ENCODE results near the gene TUBA4A.

Gene TUBA4A

DNA sequence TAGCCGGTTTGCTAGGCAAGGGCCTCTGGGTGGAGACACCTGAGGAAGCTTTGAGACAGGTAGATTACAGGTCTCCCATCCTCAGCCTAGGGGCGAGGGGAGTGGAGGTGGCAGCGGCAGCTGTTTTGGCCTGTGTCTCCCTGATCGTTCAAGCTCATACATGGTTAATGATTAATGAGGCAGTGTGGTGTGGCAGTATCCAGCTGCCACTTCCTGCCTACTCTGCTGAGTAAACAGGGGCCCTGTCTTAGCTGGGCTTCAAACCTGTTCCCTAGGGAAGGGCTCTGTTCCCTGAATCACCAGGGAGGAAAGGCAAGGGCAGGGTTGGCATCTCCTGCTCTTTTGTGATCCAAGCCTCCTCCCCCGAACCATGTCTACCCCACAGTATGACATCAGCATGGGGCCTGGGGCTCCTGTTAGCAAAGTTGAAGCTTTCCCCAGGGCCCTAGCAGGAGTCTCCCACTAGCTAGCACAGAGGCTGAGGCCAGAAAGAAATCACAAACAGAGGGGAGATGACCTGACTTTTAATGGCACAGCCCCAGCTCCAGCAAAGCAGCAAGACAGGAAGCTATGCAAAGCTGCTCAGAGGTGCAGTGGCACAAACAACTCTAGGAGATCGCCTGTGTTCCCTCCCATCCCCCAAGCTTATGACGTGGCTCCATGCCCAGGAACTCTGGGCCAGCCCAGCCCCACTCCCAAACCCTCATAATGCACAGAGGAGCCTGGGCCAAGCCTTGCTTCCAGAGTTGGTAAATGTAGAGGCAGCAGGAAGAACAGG, 4.3 kb downstream of the TUBA4A start:
- Histone ChIP-seq H3K9me3 (ENCODE audit: control insufficient read depth, low read length) (no peaks in the 10 kb centered on the region), H3K36me3 (ENCODE audit: control insufficient read depth, insufficient read depth, low read length) (peaks cover 18% of the 10 kb centered on the region), H3K4me1 (ENCODE audit: control insufficient read depth, insufficient read depth, low read length, poor library complexity, severe bottlenecking) (peaks cover 45% of the 10 kb centered on the region), H3K4me3 (ENCODE audit: extremely low read depth, insufficient read depth, low read length, poor library complexity, severe bottlenecking) (no peak overlapping the region), H3K27ac (ENCODE audit: low read depth, low read length, severe bottlenecking) (peak overlapping the region; percentile 85)
- WGBS, 2 experiments (ENCODE audit: insufficient coverage in 2 of 2) = 44 to 79% methylated on average over 3 to 4 of the region's 7 CpGs

DNA sequence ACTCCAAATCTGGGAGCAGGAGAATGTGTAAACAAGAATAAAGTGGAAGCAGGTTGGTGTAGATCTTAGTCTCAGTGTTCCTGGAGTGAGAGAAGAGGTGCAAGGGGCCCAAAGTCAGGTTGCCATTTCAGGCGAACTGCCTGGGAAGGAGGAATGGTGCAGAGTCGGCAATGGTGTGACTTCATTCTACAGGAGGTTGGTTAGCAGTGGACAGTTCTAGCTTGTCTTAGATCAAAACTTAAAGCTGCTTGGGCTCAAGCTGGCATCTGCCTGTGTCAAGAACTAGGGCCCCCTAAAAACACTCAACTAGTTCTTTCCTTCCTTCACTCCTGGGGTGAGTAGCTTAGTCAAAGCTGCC, 4.9 kb downstream of the TUBA4A start:
- 100% methylated on average over 2 of the region's 2 CpGs for whole genome bisulfite sequencing, 2 experiments (ENCODE audit: insufficient coverage in 2 of 2)
- Histone ChIP-seq H3K4me3 (ENCODE audit: extremely low read depth, insufficient read depth, low read length, poor library complexity, severe bottlenecking) (no peak overlapping the region), H3K36me3 (ENCODE audit: control insufficient read depth, insufficient read depth, low read length) (peaks cover 18% of the 10 kb centered on the region), H3K27ac (ENCODE audit: low read depth, low read length, severe bottlenecking) (peak overlapping the region; percentile 85), H3K9me3 (ENCODE audit: control insufficient read depth, low read length) (no peaks in the 10 kb centered on the region), H3K4me1 (ENCODE audit: control insufficient read depth, insufficient read depth, low read length, poor library complexity, severe bottlenecking) (peaks cover 42% of the 10 kb centered on the region)

DNA sequence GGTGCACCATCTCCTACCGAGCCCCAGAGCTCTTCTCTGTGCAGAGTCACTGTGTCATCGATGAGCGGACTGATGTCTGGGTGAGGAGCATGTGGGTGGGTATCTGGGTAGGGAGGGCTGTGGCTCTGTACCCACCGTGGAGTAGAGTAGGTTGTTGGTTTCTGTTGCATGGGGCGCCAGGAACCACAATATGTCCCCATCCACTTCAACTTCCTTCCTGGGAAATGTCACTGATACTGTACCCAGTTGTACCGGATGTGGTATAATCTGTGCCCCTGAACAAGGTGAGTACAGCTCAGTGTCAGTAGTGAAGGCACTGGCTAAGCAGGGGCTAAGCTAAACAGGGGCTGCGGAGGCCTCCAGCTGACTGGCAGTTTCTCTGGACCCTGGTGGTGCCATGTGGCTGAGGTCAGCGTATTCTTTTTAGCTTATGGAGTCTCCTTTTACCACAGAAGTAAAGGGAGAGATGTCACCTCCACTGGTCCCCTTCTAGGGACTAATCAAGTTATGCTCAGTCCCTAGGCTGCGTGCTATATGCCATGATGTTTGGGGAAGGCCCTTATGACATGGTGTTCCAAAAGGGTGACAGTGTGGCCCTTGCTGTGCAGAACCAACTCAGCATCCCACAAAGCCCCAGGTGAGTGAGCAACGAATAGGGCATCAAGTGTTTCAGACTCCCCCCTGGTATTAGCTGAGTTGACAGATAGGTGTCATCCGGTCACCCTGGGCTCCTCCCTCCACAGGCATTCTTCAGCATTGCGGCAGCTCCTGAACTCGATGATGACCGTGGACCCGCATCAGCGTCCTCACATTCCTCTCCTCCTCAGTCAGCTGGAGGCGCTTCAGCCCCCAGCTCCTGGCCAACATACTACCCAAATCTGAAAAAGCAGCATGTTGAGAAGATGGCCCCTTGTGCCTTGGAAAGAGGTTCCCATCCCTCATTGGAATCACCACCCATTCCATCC, 5.8 kb downstream of the TUBA4A start:
- peaks cover 18% of the 10 kb centered on the region for H3K36me3 ChIP-seq (ENCODE audit: control insufficient read depth, insufficient read depth, low read length)
- H3K4me1 ChIP-seq (ENCODE audit: control insufficient read depth, insufficient read depth, low read length, poor library complexity, severe bottlenecking) = peaks cover 34% of the 10 kb centered on the region
- H3K9me3 ChIP-seq (ENCODE audit: control insufficient read depth, low read length) = no peaks in the 10 kb centered on the region
- 93% methylated on average over 13 to 14 of the region's 17 CpGs for WGBS, 2 experiments (ENCODE audit: insufficient coverage in 2 of 2)
- H3K4me3 ChIP-seq (ENCODE audit: extremely low read depth, insufficient read depth, low read length, poor library complexity, severe bottlenecking) = no peak overlapping the region
- H3K27ac ChIP-seq (ENCODE audit: low read depth, low read length, severe bottlenecking) = no peak overlapping the region

DNA sequence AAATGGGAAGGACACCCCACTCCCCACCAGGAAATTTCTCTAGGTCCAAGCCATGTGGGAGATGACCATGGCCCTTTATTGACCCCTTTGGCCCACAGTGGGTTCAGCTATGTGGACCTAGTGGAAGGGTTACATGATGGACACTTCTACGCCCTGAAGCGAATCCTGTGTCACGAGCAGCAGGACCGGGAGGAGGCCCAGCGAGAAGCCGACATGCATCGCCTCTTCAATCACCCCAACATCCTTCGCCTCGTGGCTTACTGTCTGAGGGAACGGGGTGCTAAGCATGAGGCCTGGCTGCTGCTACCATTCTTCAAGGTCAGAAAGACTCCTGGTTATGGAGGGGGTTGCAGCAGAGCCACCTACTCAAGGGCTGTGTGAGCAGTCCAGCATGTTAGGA, 7.2 kb downstream of the TUBA4A start:
- Histone ChIP-seq H3K27ac (ENCODE audit: low read depth, low read length, severe bottlenecking) (no peak overlapping the region), H3K36me3 (ENCODE audit: control insufficient read depth, insufficient read depth, low read length) (peaks cover 18% of the 10 kb centered on the region), H3K9me3 (ENCODE audit: control insufficient read depth, low read length) (no peaks in the 10 kb centered on the region), H3K4me1 (ENCODE audit: control insufficient read depth, insufficient read depth, low read length, poor library complexity, severe bottlenecking) (peaks cover 28% of the 10 kb centered on the region), H3K4me3 (ENCODE audit: extremely low read depth, insufficient read depth, low read length, poor library complexity, severe bottlenecking) (peak overlapping the region; percentile 89)
- 97 to 100% methylated on average over 10 of the region's 10 CpGs for WGBS, 2 experiments (ENCODE audit: insufficient coverage in 2 of 2)

DNA sequence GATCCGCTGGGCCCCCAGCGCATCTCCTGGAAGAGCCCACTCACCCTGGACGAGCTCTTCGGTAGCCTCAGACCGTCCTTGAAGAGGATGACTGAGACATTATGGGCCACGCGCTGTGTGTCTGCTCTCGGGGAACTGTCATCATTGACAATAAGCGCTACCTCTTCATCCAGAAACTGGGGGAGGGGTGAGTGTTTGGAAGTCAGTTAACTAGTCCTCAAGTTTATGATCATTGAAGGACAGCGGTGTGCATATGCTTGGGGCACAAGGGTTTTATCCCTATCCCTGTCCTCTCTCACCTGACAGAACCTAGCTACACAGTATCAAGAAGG, 7.9 kb downstream of the TUBA4A start:
- H3K4me1 ChIP-seq (ENCODE audit: control insufficient read depth, insufficient read depth, low read length, poor library complexity, severe bottlenecking) = peaks cover 24% of the 10 kb centered on the region
- WGBS, 2 experiments (ENCODE audit: insufficient coverage in 2 of 2) = 26 to 32% methylated on average over 8 to 9 of the region's 10 CpGs
- peaks cover 18% of the 10 kb centered on the region for H3K36me3 ChIP-seq (ENCODE audit: control insufficient read depth, insufficient read depth, low read length)
- H3K4me3 ChIP-seq (ENCODE audit: extremely low read depth, insufficient read depth, low read length, poor library complexity, severe bottlenecking) = peak overlapping the region; percentile 89
- H3K27ac ChIP-seq (ENCODE audit: low read depth, low read length, severe bottlenecking) = peak overlapping the region; percentile 97
- no peaks in the 10 kb centered on the region for H3K9me3 ChIP-seq (ENCODE audit: control insufficient read depth, low read length)

DNA sequence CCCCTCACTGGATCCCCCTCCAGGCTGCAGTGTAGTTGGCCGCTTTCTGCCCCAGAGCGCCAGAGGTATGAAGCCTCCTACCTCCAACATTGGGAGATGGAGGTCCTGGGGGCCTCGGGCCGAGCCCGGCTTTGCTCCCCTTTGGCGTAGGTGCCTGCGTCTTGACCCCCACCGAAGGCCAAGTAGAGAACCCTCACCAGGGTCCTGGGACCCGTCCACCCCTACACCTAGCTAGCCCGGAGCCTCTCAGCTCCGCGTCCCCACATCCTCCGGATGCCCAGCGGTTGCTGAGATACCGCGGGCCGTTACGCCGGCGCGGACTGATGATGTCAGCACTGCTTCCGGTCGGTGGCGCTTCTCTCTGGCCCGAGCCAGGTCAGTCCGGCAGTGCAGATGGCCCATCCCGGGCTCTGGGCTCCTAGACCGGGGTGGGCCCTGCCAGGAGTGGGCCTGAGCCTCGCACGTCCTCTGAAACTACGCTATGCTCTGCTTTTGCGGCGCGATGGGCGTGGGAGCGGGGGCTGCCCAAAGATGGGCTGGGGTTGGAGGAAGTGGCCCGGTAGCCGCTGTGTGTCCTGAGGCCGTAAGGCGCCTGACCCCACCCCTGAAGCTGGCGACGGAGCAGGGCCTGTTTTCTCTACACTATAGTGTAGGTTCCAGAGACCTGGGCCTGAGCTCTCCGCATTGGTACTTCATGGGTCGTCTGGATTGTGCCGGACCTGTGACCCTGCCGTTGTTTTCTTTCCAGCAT, 8.4 kb downstream of the TUBA4A start, which contains the start of the genes GLB1L and STK16:
TSS of gene GLB1L (minus strand) at position 297 of the 751 bp plus-strand sequence. CDS start 1,871 bp downstream, outside the sequence.
TSS of gene STK16 (plus strand) at position 332 of the 751 bp plus-strand sequence. CDS start 521 bp downstream, outside the sequence.
- peaks cover 18% of the 10 kb centered on the region for H3K36me3 ChIP-seq (ENCODE audit: control insufficient read depth, insufficient read depth, low read length)
- 1 to 2% methylated on average over 38 to 41 of the region's 46 CpGs for WGBS, 2 experiments (ENCODE audit: insufficient coverage in 2 of 2)
- peak within 1 kb of the TSS; percentile 97 for H3K27ac ChIP-seq (ENCODE audit: low read depth, low read length, severe bottlenecking)
- H3K4me1 ChIP-seq (ENCODE audit: control insufficient read depth, insufficient read depth, low read length, poor library complexity, severe bottlenecking) = peaks cover 24% of the 10 kb centered on the region
- H3K9me3 ChIP-seq (ENCODE audit: control insufficient read depth, low read length) = no peaks in the 10 kb centered on the region
- peak within 1 kb of the TSS; percentile 89 for H3K4me3 ChIP-seq (ENCODE audit: extremely low read depth, insufficient read depth, low read length, poor library complexity, severe bottlenecking)

DNA sequence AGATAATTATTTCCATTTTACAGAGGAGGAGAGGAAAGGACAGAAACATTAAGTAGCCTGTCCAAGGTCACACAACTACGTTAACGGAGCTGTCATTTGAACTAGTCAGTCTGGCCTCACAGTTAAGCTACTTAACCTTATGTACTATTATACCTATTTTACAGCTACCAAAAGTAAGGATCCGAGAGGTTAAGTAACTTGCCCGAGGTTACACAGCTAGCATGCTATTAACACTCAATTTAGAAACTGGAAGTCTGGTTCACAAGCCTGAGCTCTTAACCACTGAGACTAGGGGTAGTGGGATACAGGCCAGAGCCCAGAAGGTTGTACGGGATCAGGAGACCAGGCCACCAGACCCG, 8.9 kb downstream of the TUBA4A start:
- 45 to 51% methylated on average over 5 of the region's 6 CpGs for WGBS, 2 experiments (ENCODE audit: insufficient coverage in 2 of 2)
- H3K9me3 ChIP-seq (ENCODE audit: control insufficient read depth, low read length) = no peaks in the 10 kb centered on the region
- H3K4me1 ChIP-seq (ENCODE audit: control insufficient read depth, insufficient read depth, low read length, poor library complexity, severe bottlenecking) = peaks cover 20% of the 10 kb centered on the region
- H3K27ac ChIP-seq (ENCODE audit: low read depth, low read length, severe bottlenecking) = peak overlapping the region; percentile 97
- H3K4me3 ChIP-seq (ENCODE audit: extremely low read depth, insufficient read depth, low read length, poor library complexity, severe bottlenecking) = peak overlapping the region; percentile 89
- H3K36me3 ChIP-seq (ENCODE audit: control insufficient read depth, insufficient read depth, low read length) = peaks cover 18% of the 10 kb centered on the region

DNA sequence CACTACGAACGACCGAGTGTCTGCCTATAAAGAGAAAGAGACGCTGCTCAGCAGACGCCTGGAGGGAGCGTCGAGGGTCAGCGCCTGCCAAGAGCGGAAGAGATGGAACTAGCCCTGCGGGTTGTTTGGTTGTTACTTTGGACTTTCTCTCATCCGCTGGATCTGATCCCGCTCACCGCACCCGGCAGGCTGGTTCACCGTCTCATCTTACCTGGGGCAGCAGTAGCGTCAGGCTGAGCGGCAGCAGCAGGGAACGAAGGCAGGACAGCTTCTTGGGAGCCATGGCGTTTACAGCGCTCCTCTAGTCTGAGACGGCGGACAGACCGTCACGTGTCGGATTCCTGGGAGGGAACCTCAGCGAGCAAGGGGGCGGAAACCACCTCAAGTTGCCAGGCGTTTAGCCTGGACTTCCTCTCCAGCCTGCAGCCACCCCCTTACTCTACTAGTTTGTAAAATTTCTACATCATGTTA, 10.4 kb downstream of the TUBA4A start:
- H3K4me3 ChIP-seq (ENCODE audit: extremely low read depth, insufficient read depth, low read length, poor library complexity, severe bottlenecking) = no peak overlapping the region
- no peak overlapping the region for H3K27ac ChIP-seq (ENCODE audit: low read depth, low read length, severe bottlenecking)
- peaks cover 26% of the 10 kb centered on the region for H3K36me3 ChIP-seq (ENCODE audit: control insufficient read depth, insufficient read depth, low read length)
- H3K9me3 ChIP-seq (ENCODE audit: control insufficient read depth, low read length) = no peaks in the 10 kb centered on the region
- WGBS, 2 experiments (ENCODE audit: insufficient coverage in 2 of 2) = 96 to 97% methylated on average over 22 to 28 of the region's 28 CpGs
- H3K4me1 ChIP-seq (ENCODE audit: control insufficient read depth, insufficient read depth, low read length, poor library complexity, severe bottlenecking) = peaks cover 9% of the 10 kb centered on the region

DNA sequence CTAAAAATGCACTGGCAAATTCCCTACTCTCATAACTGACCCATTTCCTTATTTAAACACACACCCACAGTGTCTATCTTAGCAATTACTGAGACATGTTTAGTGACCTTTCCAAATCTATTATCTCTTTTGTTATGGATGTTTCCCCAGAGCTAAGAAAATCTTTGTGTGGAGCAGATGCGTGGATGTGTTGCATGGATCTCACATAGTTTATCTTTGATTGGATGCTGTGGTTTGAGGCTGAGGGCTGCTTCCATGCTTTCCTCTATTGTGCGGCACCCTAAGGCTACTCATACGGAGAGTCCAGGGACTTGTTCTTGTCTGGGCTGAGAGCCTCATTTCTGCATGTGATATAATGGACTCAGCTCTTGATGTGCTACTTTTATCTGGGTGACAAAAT, 19.4 kb downstream of the TUBA4A start:
- H3K4me1 ChIP-seq (ENCODE audit: control insufficient read depth, insufficient read depth, low read length, poor library complexity, severe bottlenecking) = no peaks in the 10 kb centered on the region
- no peak overlapping the region for H3K27ac ChIP-seq (ENCODE audit: low read depth, low read length, severe bottlenecking)
- 100% methylated on average over 3 of the region's 3 CpGs; no CpG with 5 or more reads in 1 of the 2 experiments for WGBS, 2 experiments (ENCODE audit: insufficient coverage in 2 of 2)

DNA sequence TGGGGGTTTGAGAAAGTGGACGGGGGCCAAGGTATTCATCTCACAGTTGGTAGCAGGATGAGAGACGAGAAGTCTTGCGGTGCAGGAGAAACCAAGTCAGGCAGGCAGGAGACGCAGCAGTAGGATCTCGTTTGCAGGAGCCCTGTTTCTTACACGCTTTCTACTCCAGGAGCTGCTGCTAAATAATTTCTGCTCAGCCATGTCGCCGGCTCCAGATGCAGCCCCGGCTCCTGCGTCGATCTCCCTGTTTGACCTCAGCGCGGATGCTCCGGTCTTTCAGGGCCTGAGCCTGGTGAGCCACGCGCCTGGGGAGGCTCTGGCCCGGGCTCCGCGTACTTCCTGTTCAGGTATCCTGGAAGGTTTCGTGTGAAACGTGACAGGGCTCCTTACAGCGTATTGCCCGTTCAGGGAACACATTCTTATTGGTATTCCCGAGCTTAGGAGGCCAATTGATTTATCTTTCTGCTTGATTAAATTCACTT, 23.6 kb downstream of the TUBA4A start:
- peaks cover 69% of the 10 kb centered on the region for H3K36me3 ChIP-seq (ENCODE audit: control insufficient read depth, insufficient read depth, low read length)
- peak overlapping the region; percentile 86 for H3K4me3 ChIP-seq (ENCODE audit: extremely low read depth, insufficient read depth, low read length, poor library complexity, severe bottlenecking)
- peaks cover 14% of the 10 kb centered on the region for H3K4me1 ChIP-seq (ENCODE audit: control insufficient read depth, insufficient read depth, low read length, poor library complexity, severe bottlenecking)
- peak overlapping the region; percentile 94 for H3K27ac ChIP-seq (ENCODE audit: low read depth, low read length, severe bottlenecking)
- H3K9me3 ChIP-seq (ENCODE audit: control insufficient read depth, low read length) = no peaks in the 10 kb centered on the region
- 0% methylated on average over 24 of the region's 24 CpGs for WGBS, 2 experiments (ENCODE audit: insufficient coverage in 2 of 2)

More for the DNA sequence above, 19.4 kb downstream of the TUBA4A start:
- peaks cover 78% of the 10 kb centered on the region for H3K36me3 ChIP-seq (ENCODE audit: control insufficient read depth, insufficient read depth, low read length)
- no peaks in the 10 kb centered on the region for H3K9me3 ChIP-seq (ENCODE audit: control insufficient read depth, low read length)
- H3K4me3 ChIP-seq (ENCODE audit: extremely low read depth, insufficient read depth, low read length, poor library complexity, severe bottlenecking) = no peak overlapping the region
